Activated CD8-positive, alpha-beta memory T cell treated with anti-CD3 and anti-CD28 coated beads, Interleukin-2, amount 50 U/mL, for 1 hour (primary cell): Measurements from ENCODE around the gene PLXDC1.

ENCODE experiments used
- DNase-seq: peaks from one replicate; pipeline ENCODE4 v3.0.0-alpha.2; 2020; ENCODE audit errors: extremely low read depth

PLXDC1 gene

GRCh38 chr17:39096508-39097149, 54.8 kb downstream of the PLXDC1 start:
- DNase-seq, result no peak

GRCh38 chr17:39095309-39095686, 56.1 kb downstream of the PLXDC1 start:
- no peak for DNase-seq

GRCh38 chr17:39094607-39095308, 56.7 kb downstream of the PLXDC1 start:
- DNase-seq, result peak; percentile 20

GRCh38 chr17:39092692-39093230, 58.7 kb downstream of the PLXDC1 start:
- no peak for DNase-seq

- no peak for DNase-seq
These were observed 60.4 kb downstream of the PLXDC1 start for GRCh38 chr17:39090908-39091665.

- DNase-seq, result no peak
These were observed 61.0 kb downstream of the PLXDC1 start for GRCh38 chr17:39090400-39090799.

- DNase-seq, result no peak
These were observed 66.9 kb downstream of the PLXDC1 start for GRCh38 chr17:39084558-39084957.

- no peak for DNase-seq
These were observed 68.2 kb downstream of the PLXDC1 start for GRCh38 chr17:39083270-39083669.

GRCh38 chr17:39082482-39082881, 69.0 kb downstream of the PLXDC1 start:
- no peak for DNase-seq

- no peak for DNase-seq
These were observed 69.6 kb downstream of the PLXDC1 start for GRCh38 chr17:39081851-39082250.

GRCh38 chr17:39080421-39081078, 70.9 kb downstream of the PLXDC1 start:
- no peak for DNase-seq

GRCh38 chr17:39079836-39080235, 71.6 kb downstream of the PLXDC1 start:
- DNase-seq, result no peak

- DNase-seq, result no peak
These were observed 73.6 kb downstream of the PLXDC1 start for GRCh38 chr17:39077866-39078265.

GRCh38 chr17:39077252-39077651, 74.2 kb downstream of the PLXDC1 start:
- no peak for DNase-seq

- DNase-seq, result no peak
These were observed 76.8 kb downstream of the PLXDC1 start for GRCh38 chr17:39074676-39075075.

- no peak for DNase-seq
These were observed 77.5 kb downstream of the PLXDC1 start for GRCh38 chr17:39073916-39074315.

- no peak for DNase-seq
These were observed 78.1 kb downstream of the PLXDC1 start for GRCh38 chr17:39073353-39073752.

- DNase-seq, result no peak
These were observed 79.9 kb downstream of the PLXDC1 start for GRCh38 chr17:39071573-39071972.

- DNase-seq, result no peak
These were observed 82.2 kb downstream of the PLXDC1 start for GRCh38 chr17:39069114-39069756.

- DNase-seq, result no peak
These were observed 86.6 kb downstream of the PLXDC1 start for GRCh38 chr17:39064819-39065218.

GRCh38 chr17:39064374-39064773, 87.1 kb downstream of the PLXDC1 start:
- no peak for DNase-seq

- DNase-seq, result no peak
These were observed 87.8 kb downstream of the PLXDC1 start for GRCh38 chr17:39063681-39064069.
